Mucosa of descending colon (tissue), 3 donors: ENCODE measurements around the gene RPTOR. TPM values are rescaled to one million over a fixed set of nuclear protein-coding genes. Genes with fewer than 3 reads are reported as not detected.

Experiments
- ATAC-seq: fragments of 200-7000 bp; cut with Tn5 transposase; one replicate; pipeline ENCODE4 v1.9.1; 2020; ENCODE audit warnings: mild to moderate bottlenecking, moderate library complexity
- DNase-seq, 3 donors: peaks; one replicate each; pipeline ENCODE4 v3.0.0-alpha.2; 2020
- H3K36me3 ChIP-seq: fragments of 200-600 bp; one replicate; pipeline ENCODE4 v1.8.0; 2021; ENCODE audit warnings: low read depth, mild to moderate bottlenecking
- H3K4me1 ChIP-seq: fragments of 200-600 bp; one replicate; pipeline ENCODE4 v1.8.0; 2021; ENCODE audit warnings: low read depth, mild to moderate bottlenecking
- H3K4me3 ChIP-seq: fragments of 200-600 bp; one replicate; pipeline ENCODE4 v1.8.0; 2021; ENCODE audit warnings: mild to moderate bottlenecking
- H3K9me3 ChIP-seq: fragments of 200-600 bp; one replicate; pipeline ENCODE4 v1.8.0; 2021; ENCODE audit warnings: mild to moderate bottlenecking
- CTCF ChIP-seq: fragments of 200-600 bp; IDR thresholded peaks from one replicate; pipeline ENCODE4 v1.8.0; 2022; ENCODE audit warnings: antibody characterized with exemption, mild to moderate bottlenecking
- intact Hi-C, 2 donors: fragments of 100-400 bp; cut with DNase I in 1 of 2; cut with micrococcal nuclease in 1 of 2; formaldehyde crosslinking; loops; one replicate each; pipeline versions ENCODE4 v1.11.0 to v1.11.1; 2022; cut with DNase I, micrococcal nuclease
- total RNA-seq, 3 donors: library from RNA; stranded (reverse); fragmentation: NEBNext Ultra II Directional in 2 of 3; extraction: Animal tissue kit (Norgen Biotek cat#: 25700) in 2 of 3; gene quantifications; one replicate each; pipeline versions ENCODE4 v1.2.1 to v1.2.4, GENCODE V29; 2021 to 2023
- donor health status: DM: no; HTN: no; CAD: no; lungs with moderate emphysema.
- donor health status: DM: no; HTN: no; CAD: no.
- donor health status: DM: no; HTN: yes; CAD: no.

RPTOR gene
- total RNA-seq, 3 donors from 2014 or later = 30.5 to 44.4 (median 37.2) TPM

GRCh38 chr17:80659651-80660050, 115.0 kb downstream of the RPTOR start:
- TF ChIP-seq CTCF = no peak
- peaks cover 4% of the 10 kb centered on the region for H3K9me3 ChIP-seq
- no peaks in the 10 kb centered on the region for H3K36me3 ChIP-seq
- no peak for DNase-seq
- peaks cover 4% of the 10 kb centered on the region for H3K4me1 ChIP-seq
- no peak for ATAC-seq
- intact Hi-C loops = no loop called here
- no peak overlapping the region for H3K4me3 ChIP-seq

DNA sequence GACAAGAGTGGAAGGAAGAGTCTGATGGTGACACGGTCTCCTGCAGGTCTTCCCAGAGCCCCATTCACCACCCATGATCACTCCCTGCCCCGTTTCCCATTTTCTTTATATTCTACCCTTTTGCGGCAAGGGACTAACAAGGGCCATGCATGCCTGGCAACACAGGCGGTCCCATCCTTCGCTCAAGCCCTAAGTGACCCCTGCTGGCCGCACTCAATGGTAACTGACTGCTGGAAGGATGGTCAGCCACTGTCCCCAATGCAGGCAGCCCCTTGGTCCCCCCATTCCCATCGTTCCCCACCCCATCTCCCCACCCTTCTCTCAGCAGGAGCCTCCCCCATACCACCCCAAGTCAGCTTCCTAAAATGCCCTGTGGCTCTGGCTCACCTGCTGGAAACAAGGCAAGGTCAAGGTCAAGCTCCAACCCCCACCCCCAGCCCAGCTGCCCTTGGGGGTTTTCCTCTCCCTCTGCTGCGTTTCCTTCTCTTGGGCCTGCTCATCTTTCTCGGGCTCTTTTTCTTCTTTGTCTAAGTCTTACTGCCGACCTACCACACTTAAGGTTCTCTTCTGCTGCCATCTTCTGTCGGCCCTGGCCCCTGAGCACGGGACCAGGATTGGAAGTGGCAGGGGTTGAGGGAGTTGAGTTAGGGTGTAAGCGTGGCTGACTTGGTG, 116.0 kb downstream of the RPTOR start:
- ATAC-seq (no peak), DNase-seq (no peak)
- intact Hi-C loops = no loop called here
- peaks cover 4% of the 10 kb centered on the region for H3K9me3 ChIP-seq
- no peak for TF ChIP-seq CTCF
- no peak overlapping the region for H3K4me3 ChIP-seq
- H3K36me3 ChIP-seq = no peaks in the 10 kb centered on the region
- peaks cover 9% of the 10 kb centered on the region for H3K4me1 ChIP-seq

DNA sequence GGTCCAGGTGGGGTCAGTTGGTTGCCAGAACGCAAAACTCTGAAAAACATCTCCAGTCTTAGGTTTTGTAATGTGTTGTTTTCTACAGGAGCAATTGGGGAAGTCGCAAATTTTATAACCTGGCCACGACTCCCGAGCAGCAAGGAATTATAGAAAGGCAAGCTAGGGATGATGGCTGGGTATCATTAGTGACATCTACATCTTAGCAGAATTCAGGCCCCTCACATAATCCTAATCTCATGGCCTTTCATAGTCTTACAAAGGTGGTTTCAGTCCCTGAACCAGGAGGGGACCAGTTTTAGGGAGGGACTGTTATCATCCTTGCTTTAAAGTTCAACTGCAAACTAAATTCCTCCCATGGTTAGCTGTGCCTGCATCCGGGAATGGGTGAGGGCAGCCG, 117.9 kb downstream of the RPTOR start:
- Histone ChIP-seq H3K9me3 (peaks cover 2% of the 10 kb centered on the region), H3K36me3 (no peaks in the 10 kb centered on the region), H3K4me3 (no peak overlapping the region), H3K4me1 (peaks cover 9% of the 10 kb centered on the region)
- intact Hi-C loops = no loop called here
- no peak for TF ChIP-seq CTCF
- ATAC-seq (no peak), DNase-seq (no peak)

DNA sequence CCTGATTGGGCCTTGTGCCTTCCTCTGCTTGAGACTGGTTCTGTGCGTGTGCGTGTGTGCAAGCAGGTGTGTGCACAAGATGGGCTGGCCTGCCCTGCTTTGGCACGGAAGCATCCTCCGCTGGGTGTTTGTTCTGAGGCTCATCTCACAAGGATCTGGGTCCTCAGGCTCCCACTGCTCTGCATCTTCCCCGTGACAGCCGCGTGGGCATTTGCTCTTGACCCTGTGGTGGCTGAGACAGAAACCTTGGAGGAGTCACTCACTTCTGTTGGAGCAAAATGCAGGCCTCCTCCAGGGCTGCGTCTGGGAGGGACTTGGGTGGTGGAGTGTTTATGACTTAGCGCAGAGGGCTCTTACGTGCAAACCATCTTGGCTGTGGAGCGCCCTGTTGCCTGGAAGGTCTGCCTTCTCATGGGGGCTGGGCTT, 119.2 kb downstream of the RPTOR start:
- no peak overlapping the region for H3K4me3 ChIP-seq
- no peak for TF ChIP-seq CTCF
- intact Hi-C loops = no loop called here
- H3K36me3 ChIP-seq = no peaks in the 10 kb centered on the region
- H3K4me1 ChIP-seq = peaks cover 9% of the 10 kb centered on the region
- H3K9me3 ChIP-seq = no peaks in the 10 kb centered on the region
- peak in 1 of 3 donors; percentile 24 for DNase-seq
- ATAC-seq = peak; percentile 49

DNA sequence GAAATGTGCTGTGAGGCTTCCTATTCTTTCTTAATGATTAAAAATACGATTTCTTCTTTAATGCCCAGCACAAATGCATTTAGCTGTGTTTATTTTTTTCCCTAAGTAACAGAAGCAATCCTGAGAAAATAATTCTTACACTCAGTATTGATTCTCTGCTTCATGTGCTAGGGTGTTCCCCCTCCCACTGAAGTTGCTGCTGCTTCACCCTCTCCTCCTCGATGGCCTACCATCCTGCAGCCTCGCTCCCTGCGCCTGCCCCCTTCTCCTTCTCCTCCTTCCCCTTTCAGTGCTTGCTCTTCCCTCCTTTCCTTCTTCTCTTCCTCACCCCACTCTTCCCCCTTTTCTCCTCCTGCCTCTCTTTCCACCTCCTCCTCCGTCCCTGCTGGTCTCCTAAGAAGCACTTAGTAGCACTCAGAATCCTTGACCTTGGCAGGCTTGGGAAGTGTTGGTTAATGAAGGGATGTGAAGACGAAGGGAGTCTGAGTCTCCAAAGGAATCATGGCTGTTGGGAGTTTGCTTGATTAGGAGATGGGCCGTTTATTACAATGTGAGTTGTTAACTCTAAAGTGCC, 119.7 kb downstream of the RPTOR start:
- ATAC-seq (no peak), DNase-seq (peak in 1 of 3 donors; percentile 8)
- intact Hi-C loops = no loop called here
- H3K9me3 ChIP-seq = no peaks in the 10 kb centered on the region
- TF ChIP-seq CTCF = no peak
- H3K4me1 ChIP-seq = peaks cover 9% of the 10 kb centered on the region
- H3K36me3 ChIP-seq = no peaks in the 10 kb centered on the region
- H3K4me3 ChIP-seq = no peak overlapping the region
